CD14-positive monocyte (primary cell): ENCODE measurements around the gene SLC1A2. TPM values are rescaled to one million over a fixed set of nuclear protein-coding genes. Genes with fewer than 3 reads are reported as not detected.

Experiments
- DNase-seq, 3 donors: peaks; one replicate each; pipeline ENCODE4 v3.0.0-alpha.2; 2011 to 2022
- H2AFZ ChIP-seq: 2 replicates; pipeline ENCODE4 v1.6.0; 2012; ENCODE audit warnings: mild to moderate bottlenecking, low read depth, low read length, inconsistent platforms; ENCODE audit not compliant: insufficient read depth, poor library complexity, severe bottlenecking
- H3K27ac ChIP-seq, 2 donors: 1 replicate in 1 of 2; 2 replicates in 1 of 2; pipeline ENCODE4 v1.5.1; 2012 to 2013; ENCODE audit warnings: low read length in 2 of 2, control low read depth in 1 of 2, inconsistent platforms in 1 of 2, low read depth in 1 of 2, mild to moderate bottlenecking in 1 of 2
- H3K27me3 ChIP-seq, 2 donors: one replicate each; pipeline versions ENCODE4 v1.6.0 to v1.6.1; 2011 to 2013; ENCODE audit warnings: low read length in 2 of 2; ENCODE audit not compliant: control insufficient read depth in 2 of 2, insufficient read depth in 2 of 2
- H3K36me3 ChIP-seq, 2 donors: replicated peaks in 1 of 2; 1 replicate in 1 of 2; 2 replicates in 1 of 2; pipeline versions ENCODE4 v1.5.1 to v1.6.1; 2012 to 2013; ENCODE audit warnings: low read length in 2 of 2, control low read depth in 1 of 2, inconsistent platforms in 1 of 2, mild to moderate bottlenecking in 1 of 2; ENCODE audit not compliant: insufficient read depth in 2 of 2, control insufficient read depth in 1 of 2
- H3K4me1 ChIP-seq, 2 donors: 1 replicate in 1 of 2; 2 replicates in 1 of 2; pipeline versions ENCODE4 v1.5.1 to v1.6.1; 2012 to 2013; ENCODE audit warnings: low read length in 2 of 2, control low read depth in 1 of 2, inconsistent platforms in 1 of 2, mild to moderate bottlenecking in 1 of 2, moderate library complexity in 1 of 2; ENCODE audit not compliant: insufficient read depth in 2 of 2, control insufficient read depth in 1 of 2
- H3K4me2 ChIP-seq: replicated peaks from 2 replicates; pipeline ENCODE3; 2012; ENCODE audit warnings: low read length, moderate library complexity, mild to moderate bottlenecking; ENCODE audit not compliant: poor library complexity, severe bottlenecking; ENCODE audit errors: extremely low read depth
- H3K4me3 ChIP-seq, 3 experiments: fragments of 200-600 bp in 1 of 3; sonication (generic) in 1 of 3; replicated peaks in 1 of 3; 1 replicate in 2 of 3; 2 replicates in 1 of 3; pipeline ENCODE4 v1.5.1; 2011 to 2013; ENCODE audit warnings: low read length in 3 of 3, mild to moderate bottlenecking in 3 of 3, control low read depth in 2 of 3, low read depth in 2 of 3, inconsistent platforms in 1 of 3, moderate library complexity in 1 of 3
- H3K79me2 ChIP-seq: 2 replicates; pipeline ENCODE4 v1.6.0; 2012; ENCODE audit warnings: mild to moderate bottlenecking, control low read depth, inconsistent platforms, low read length, moderate library complexity; ENCODE audit not compliant: insufficient read depth
- H3K9ac ChIP-seq: 2 replicates; pipeline ENCODE4 v1.6.0; 2017; ENCODE audit warnings: low read length, mild to moderate bottlenecking; ENCODE audit not compliant: insufficient read depth, poor library complexity, severe bottlenecking
- H3K9me3 ChIP-seq, 2 donors: replicated peaks in 1 of 2; 1 replicate in 1 of 2; 2 replicates in 1 of 2; pipeline versions ENCODE4 v1.5.1 to v1.6.1; 2012 to 2013; ENCODE audit warnings: low read length in 2 of 2, control low read depth in 1 of 2; ENCODE audit not compliant: control insufficient read depth in 1 of 2, insufficient read depth in 1 of 2
- H4K20me1 ChIP-seq: 2 replicates; pipeline ENCODE4 v1.6.0; 2012; ENCODE audit warnings: mild to moderate bottlenecking, low read length, control low read depth, moderate library complexity; ENCODE audit not compliant: insufficient read depth
- H3K27ac Mint-ChIP-seq, 7 donors: one replicate each; pipeline ENCODE4 v1.8.0; 2020; ENCODE audit warnings: mild to moderate bottlenecking in 7 of 7, mixed read lengths in 7 of 7, moderate library complexity in 6 of 7, inconsistent platforms in 2 of 7
- H3K27me3 Mint-ChIP-seq, 3 donors: one replicate each; pipeline ENCODE4 v1.8.0; 2021 to 2022; ENCODE audit warnings: low read depth in 3 of 3, mild to moderate bottlenecking in 3 of 3, mixed read lengths in 3 of 3, moderate library complexity in 3 of 3, inconsistent platforms in 1 of 3
- H3K36me3 Mint-ChIP-seq, 2 donors: one replicate each; pipeline ENCODE4 v1.8.0; 2020; ENCODE audit warnings: mixed read lengths in 2 of 2, inconsistent platforms in 1 of 2, mild to moderate bottlenecking in 1 of 2
- H3K4me1 Mint-ChIP-seq: one replicate; pipeline ENCODE4 v1.8.0; 2020; ENCODE audit warnings: mild to moderate bottlenecking, mixed read lengths
- H3K4me3 Mint-ChIP-seq, 2 donors: one replicate each; pipeline ENCODE4 v1.8.0; 2020; ENCODE audit warnings: mild to moderate bottlenecking in 2 of 2, mixed read lengths in 2 of 2, moderate library complexity in 1 of 2
- H3K9me3 Mint-ChIP-seq, 7 donors: one replicate each; pipeline ENCODE4 v1.8.0; 2020 to 2022; ENCODE audit warnings: mixed read lengths in 7 of 7, mild to moderate bottlenecking in 6 of 7, moderate library complexity in 6 of 7, inconsistent platforms in 2 of 7
- CTCF ChIP-seq: fragments of 200-600 bp; IDR thresholded peaks from one replicate; pipeline ENCODE4 v1.8.0; 2022; ENCODE audit warnings: antibody characterized with exemption, mild to moderate bottlenecking
- WGBS: methylation state at CpG from one replicate; pipeline ENCODE4 v1.1.5; 2013; ENCODE audit warnings: missing lambda C conversion rate; ENCODE audit not compliant: insufficient coverage; 5-methylcytosine and 5-hydroxymethylcytosine counted together
- intact Hi-C, 2 donors: fragments of 100-400 bp; cut with micrococcal nuclease; formaldehyde crosslinking; loops; one replicate each; pipeline versions ENCODE4 v1.15.0 to v1.15.1; 2023
- polyA plus RNA-seq, 3 donors: library from polyadenylated mRNA; depleted of rRNA in 1 of 3; unstranded in 2 of 3; stranded (reverse) in 1 of 3; fragments of 300-500 nt in 2 of 3; fragments of >200 nt in 1 of 3; fragmentation: Illumina TruSeq in 2 of 3; gene quantifications; 1 replicate in 2 of 3; 2 replicates in 1 of 3; pipeline ENCODE4 v1.2.3, GENCODE V29; 2012 to 2021

Gene SLC1A2
- polyA plus RNA-seq, 3 donors, result 0.07 TPM; not detected in 2

- Mint-ChIP-seq H3K4me3 (no peak overlapping the region), H3K27ac (no peak overlapping the region)
Observed at GRCh38 chr11:35363246-35363801, 56.0 kb downstream of the SLC1A2 start.

GRCh38 chr11:35362521-35362980 lies 56.8 kb downstream of the SLC1A2 start:
- intact Hi-C loops, result loop anchor here in 1 of 2 donors (10.0 kb wide), 1 partner anchor 88 kb away; no protein-coding TSS in a partner anchor
- Mint-ChIP-seq H3K9me3 (peaks cover 0 to 8% (median 4%) of the 10 kb centered on the region in 7 donors), H3K4me3 (no peak overlapping the region), H3K27me3 (peaks cover 0 to 1% (median 1%) of the 10 kb centered on the region in 3 donors), H3K27ac (no peak overlapping the region), H3K36me3 (no peaks in the 10 kb centered on the region), H3K4me1 (peaks cover 7% of the 10 kb centered on the region)
- no peak overlapping the region for H3K4me2 ChIP-seq
- H3K4me3 ChIP-seq, result no peak overlapping the region
- H3K36me3 ChIP-seq, result no peaks in the 10 kb centered on the region
- H3K27ac ChIP-seq, result no peak overlapping the region
- DNase-seq, result peak in 2 of 3 donors; percentile 31 to 32
- H3K79me2 ChIP-seq, result no peaks in the 10 kb centered on the region
- no peak overlapping the region for H2AFZ ChIP-seq
- no peak overlapping the region for H3K9ac ChIP-seq
- peaks cover 0 to 4% of the 10 kb centered on the region in 2 donors for H3K9me3 ChIP-seq
- no peaks in the 10 kb centered on the region for H3K4me1 ChIP-seq
- no peak for TF ChIP-seq CTCF
- H4K20me1 ChIP-seq, result no peaks in the 10 kb centered on the region
- 100% methylated on average over 1 of the region's 2 CpGs for WGBS
- no peaks in the 10 kb centered on the region for H3K27me3 ChIP-seq

More at GRCh38 chr11:35363246-35363801, 56.0 kb downstream of the SLC1A2 start:
- Histone ChIP-seq H3K27me3 (no peaks in the 10 kb centered on the region), H3K4me2 (no peak overlapping the region), H3K36me3 (no peaks in the 10 kb centered on the region), H3K27ac (no peak overlapping the region), H3K4me1 (no peaks in the 10 kb centered on the region), H3K4me3 (no peak overlapping the region), H3K9ac (no peak overlapping the region), H4K20me1 (no peaks in the 10 kb centered on the region), H2AFZ (no peak overlapping the region), H3K79me2 (no peaks in the 10 kb centered on the region), H3K9me3 (peaks cover 0 to 4% of the 10 kb centered on the region in 2 donors)
- no peak for TF ChIP-seq CTCF
- peaks cover 0 to 1% (median 1%) of the 10 kb centered on the region in 3 donors for H3K27me3 Mint-ChIP-seq
- intact Hi-C loops, result loop anchor here in 1 of 2 donors (10.0 kb wide), 1 partner anchor 89 kb away; no protein-coding TSS in a partner anchor
- 79% methylated on average over 5 of the region's 5 CpGs for WGBS
- no peak for DNase-seq
- peaks cover 0 to 8% (median 4%) of the 10 kb centered on the region in 7 donors for H3K9me3 Mint-ChIP-seq
- peaks cover 7% of the 10 kb centered on the region for H3K4me1 Mint-ChIP-seq
- H3K36me3 Mint-ChIP-seq, result no peaks in the 10 kb centered on the region
